HG02938 (cell line): Measurements from ENCODE around the gene COBLL1.
"Not testable (repeated sequence)": the region's sequence is repeated elsewhere in the genome, so short reads cannot be mapped to it uniquely, and the experiment has no call there.

Experiments used
- ATAC-seq: cut with Tn5 transposase; IDR thresholded peaks from one replicate; pipeline ENCODE4 v1.9.1; 2021; ENCODE audit warnings: mild to moderate bottlenecking, moderate library complexity; ENCODE audit not compliant: unreplicated experiment

Gene COBLL1

GRCh38 chr2:164841719-164842623, at the start of gene COBLL1:
Gene COBLL1 (minus strand): TSS chr2:164841823. CDS start chr2:164841196, 627 bp downstream.
- ATAC-seq, result peak; percentile 62

GRCh38 chr2:164890544-164890943, 48.9 kb upstream of the COBLL1 start:
- ATAC-seq, result no peak

GRCh38 chr2:164888592-164888991, 47.0 kb upstream of the COBLL1 start:
- no peak for ATAC-seq

- ATAC-seq, result no peak
Observed at GRCh38 chr2:164887434-164888144, 46.0 kb upstream of the COBLL1 start.

GRCh38 chr2:164882276-164882675, 40.7 kb upstream of the COBLL1 start:
- no peak for ATAC-seq

- no peak for ATAC-seq
Observed at GRCh38 chr2:164881524-164881923, 39.9 kb upstream of the COBLL1 start.

- no peak for ATAC-seq
Observed at GRCh38 chr2:164879901-164880535, 38.4 kb upstream of the COBLL1 start.

- no peak for ATAC-seq
Observed at GRCh38 chr2:164877927-164878326, 36.3 kb upstream of the COBLL1 start.

- no peak for ATAC-seq
Observed at GRCh38 chr2:164877169-164877568, 35.5 kb upstream of the COBLL1 start.

- ATAC-seq, result no peak
Observed at GRCh38 chr2:164875334-164876205, 33.9 kb upstream of the COBLL1 start.

- ATAC-seq, result no peak
Observed at GRCh38 chr2:164873210-164873908, 31.7 kb upstream of the COBLL1 start.

- ATAC-seq, result no peak
Observed at GRCh38 chr2:164871404-164871803, 29.8 kb upstream of the COBLL1 start.

- ATAC-seq, result no peak
Observed at GRCh38 chr2:164869420-164869772, 27.8 kb upstream of the COBLL1 start.

- no peak for ATAC-seq
Observed at GRCh38 chr2:164868563-164869419, 27.2 kb upstream of the COBLL1 start.

GRCh38 chr2:164867779-164868397, 26.3 kb upstream of the COBLL1 start:
- ATAC-seq, result no peak

- ATAC-seq, result not testable (repeated sequence)
Observed at GRCh38 chr2:164866381-164866780, 24.8 kb upstream of the COBLL1 start.

GRCh38 chr2:164860694-164861042, 19.0 kb upstream of the COBLL1 start:
- ATAC-seq, result no peak

GRCh38 chr2:164859906-164860693, 18.5 kb upstream of the COBLL1 start:
- not testable (repeated sequence) for ATAC-seq
